C4-2B (cell line): ENCODE results near the gene SLC40A1.

Source experiments
- H3K27ac ChIP-seq: fragments of 450-650 bp; 2 replicates; pipeline ENCODE4 v1.5.1; 2017
- ZFX ChIP-seq: fragments of 450-650 bp; IDR thresholded peaks from 2 replicates; pipeline ENCODE4 v1.6.1; 2017
- TF ChIP-seq, protein P1 (sequence below): fragments of 450-650 bp; conservative IDR thresholded peaks from 2 replicates; pipeline ENCODE4 v1.5.1; 2017; ENCODE audit warnings: mild to moderate bottlenecking

Gene SLC40A1, protein sequence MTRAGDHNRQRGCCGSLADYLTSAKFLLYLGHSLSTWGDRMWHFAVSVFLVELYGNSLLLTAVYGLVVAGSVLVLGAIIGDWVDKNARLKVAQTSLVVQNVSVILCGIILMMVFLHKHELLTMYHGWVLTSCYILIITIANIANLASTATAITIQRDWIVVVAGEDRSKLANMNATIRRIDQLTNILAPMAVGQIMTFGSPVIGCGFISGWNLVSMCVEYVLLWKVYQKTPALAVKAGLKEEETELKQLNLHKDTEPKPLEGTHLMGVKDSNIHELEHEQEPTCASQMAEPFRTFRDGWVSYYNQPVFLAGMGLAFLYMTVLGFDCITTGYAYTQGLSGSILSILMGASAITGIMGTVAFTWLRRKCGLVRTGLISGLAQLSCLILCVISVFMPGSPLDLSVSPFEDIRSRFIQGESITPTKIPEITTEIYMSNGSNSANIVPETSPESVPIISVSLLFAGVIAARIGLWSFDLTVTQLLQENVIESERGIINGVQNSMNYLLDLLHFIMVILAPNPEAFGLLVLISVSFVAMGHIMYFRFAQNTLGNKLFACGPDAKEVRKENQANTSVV

GRCh38 chr2:189580658-189581353 is at the start of gene SLC40A1:
Gene SLC40A1, minus strand, starts transcription at chr2:189580786. Its CDS starts 326 bp downstream, at chr2:189580460.
- H3K27ac ChIP-seq, result peak within 1 kb of the TSS; percentile 25; the same call in 1 of the 2 replicates
- no peak for TF ChIP-seq ZFX
- TF ChIP-seq, protein P1, sequence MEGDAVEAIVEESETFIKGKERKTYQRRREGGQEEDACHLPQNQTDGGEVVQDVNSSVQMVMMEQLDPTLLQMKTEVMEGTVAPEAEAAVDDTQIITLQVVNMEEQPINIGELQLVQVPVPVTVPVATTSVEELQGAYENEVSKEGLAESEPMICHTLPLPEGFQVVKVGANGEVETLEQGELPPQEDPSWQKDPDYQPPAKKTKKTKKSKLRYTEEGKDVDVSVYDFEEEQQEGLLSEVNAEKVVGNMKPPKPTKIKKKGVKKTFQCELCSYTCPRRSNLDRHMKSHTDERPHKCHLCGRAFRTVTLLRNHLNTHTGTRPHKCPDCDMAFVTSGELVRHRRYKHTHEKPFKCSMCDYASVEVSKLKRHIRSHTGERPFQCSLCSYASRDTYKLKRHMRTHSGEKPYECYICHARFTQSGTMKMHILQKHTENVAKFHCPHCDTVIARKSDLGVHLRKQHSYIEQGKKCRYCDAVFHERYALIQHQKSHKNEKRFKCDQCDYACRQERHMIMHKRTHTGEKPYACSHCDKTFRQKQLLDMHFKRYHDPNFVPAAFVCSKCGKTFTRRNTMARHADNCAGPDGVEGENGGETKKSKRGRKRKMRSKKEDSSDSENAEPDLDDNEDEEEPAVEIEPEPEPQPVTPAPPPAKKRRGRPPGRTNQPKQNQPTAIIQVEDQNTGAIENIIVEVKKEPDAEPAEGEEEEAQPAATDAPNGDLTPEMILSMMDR, result no peak

GRCh38 chr2:189629531-189630453 is 49.2 kb upstream of the SLC40A1 start:
- TF ChIP-seq, protein P1, result no peak; the same call in 1 of the 2 replicates
- TF ChIP-seq ZFX, result no peak

DNA sequence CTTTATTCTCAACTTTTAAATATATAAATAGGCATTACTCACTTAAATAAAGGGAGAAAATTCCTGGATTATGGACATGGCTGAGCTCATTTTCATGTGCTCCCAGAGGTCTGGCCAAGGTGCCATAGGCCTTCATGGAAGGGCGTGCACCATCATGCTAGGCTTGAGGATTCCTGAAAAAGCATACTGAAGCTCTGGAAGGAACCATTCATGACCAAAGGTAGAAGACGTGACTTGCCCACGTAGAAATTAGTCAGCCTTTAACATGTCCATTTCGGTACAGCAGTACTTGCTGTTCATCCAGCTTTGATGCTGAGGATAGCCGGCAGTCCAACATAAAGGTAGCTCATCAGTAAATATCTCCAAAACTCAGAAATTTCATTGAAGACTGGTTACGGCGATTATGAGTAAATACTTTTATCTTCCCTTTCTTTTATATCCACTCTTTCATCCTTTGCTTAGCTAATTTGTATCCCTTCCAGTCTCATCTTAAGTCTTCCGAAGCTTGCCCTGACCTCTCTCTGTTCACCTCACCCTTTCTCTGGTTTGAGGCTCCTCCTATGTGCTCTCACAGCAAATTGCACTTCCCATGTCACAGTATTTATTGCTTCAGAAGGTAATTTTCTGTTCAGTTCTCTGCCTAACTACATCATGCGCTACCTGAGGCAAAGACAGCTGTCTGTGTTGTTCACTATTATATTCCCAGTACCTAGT is 48.4 kb upstream of the SLC40A1 start:
- H3K27ac ChIP-seq, result no peak overlapping the region
- TF ChIP-seq, protein P1, result no peak; the same call in 1 of the 2 replicates
- no peak for TF ChIP-seq ZFX

More at GRCh38 chr2:189629531-189630453, 49.2 kb upstream of the SLC40A1 start:
- H3K27ac ChIP-seq, result peak overlapping the region; percentile 50

- no peak overlapping the region for H3K27ac ChIP-seq
- TF ChIP-seq ZFX, result no peak
- TF ChIP-seq, protein P1, result no peak
These were observed 47.2 kb upstream of the SLC40A1 start for GRCh38 chr2:189627789-189628188.

DNA sequence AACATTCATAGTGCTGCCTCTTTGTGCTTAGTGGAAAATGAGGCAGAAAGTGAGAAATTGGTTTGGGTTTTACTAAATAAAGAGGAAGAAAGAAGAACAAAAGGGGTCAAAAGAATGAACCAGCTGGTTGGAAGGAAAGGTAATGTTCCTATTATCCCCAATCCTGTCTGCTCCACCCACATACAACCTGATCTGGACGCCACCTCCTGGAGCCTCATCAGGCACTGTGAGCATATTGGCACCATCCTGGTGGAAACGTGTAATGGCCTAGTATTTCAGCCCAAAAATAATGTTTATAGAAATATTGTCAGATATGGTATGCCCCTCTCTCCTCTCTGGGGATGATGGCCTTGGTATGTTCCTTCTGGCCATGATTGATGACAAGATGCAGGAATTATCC is 45.0 kb upstream of the SLC40A1 start:
- no peak overlapping the region for H3K27ac ChIP-seq
- TF ChIP-seq, protein P1, result no peak
- no peak for TF ChIP-seq ZFX

GRCh38 chr2:189624648-189625355 is 44.2 kb upstream of the SLC40A1 start:
- no peak for TF ChIP-seq ZFX
- TF ChIP-seq, protein P1, result no peak
- no peak overlapping the region for H3K27ac ChIP-seq
